HS-27A (cell line): ENCODE results near the gene MEX3A.
"Not testable (repeated sequence)": the region's sequence is repeated elsewhere in the genome, so short reads cannot be mapped to it uniquely, and the experiment has no call there.

Source experiments
- DNase-seq: peaks from one replicate; pipeline ENCODE4 v3.0.0-alpha.2; 2012; ENCODE audit warnings: low read depth, missing footprints

Gene MEX3A, protein sequence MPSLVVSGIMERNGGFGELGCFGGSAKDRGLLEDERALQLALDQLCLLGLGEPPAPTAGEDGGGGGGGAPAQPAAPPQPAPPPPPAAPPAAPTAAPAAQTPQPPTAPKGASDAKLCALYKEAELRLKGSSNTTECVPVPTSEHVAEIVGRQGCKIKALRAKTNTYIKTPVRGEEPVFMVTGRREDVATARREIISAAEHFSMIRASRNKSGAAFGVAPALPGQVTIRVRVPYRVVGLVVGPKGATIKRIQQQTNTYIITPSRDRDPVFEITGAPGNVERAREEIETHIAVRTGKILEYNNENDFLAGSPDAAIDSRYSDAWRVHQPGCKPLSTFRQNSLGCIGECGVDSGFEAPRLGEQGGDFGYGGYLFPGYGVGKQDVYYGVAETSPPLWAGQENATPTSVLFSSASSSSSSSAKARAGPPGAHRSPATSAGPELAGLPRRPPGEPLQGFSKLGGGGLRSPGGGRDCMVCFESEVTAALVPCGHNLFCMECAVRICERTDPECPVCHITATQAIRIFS

DNA sequence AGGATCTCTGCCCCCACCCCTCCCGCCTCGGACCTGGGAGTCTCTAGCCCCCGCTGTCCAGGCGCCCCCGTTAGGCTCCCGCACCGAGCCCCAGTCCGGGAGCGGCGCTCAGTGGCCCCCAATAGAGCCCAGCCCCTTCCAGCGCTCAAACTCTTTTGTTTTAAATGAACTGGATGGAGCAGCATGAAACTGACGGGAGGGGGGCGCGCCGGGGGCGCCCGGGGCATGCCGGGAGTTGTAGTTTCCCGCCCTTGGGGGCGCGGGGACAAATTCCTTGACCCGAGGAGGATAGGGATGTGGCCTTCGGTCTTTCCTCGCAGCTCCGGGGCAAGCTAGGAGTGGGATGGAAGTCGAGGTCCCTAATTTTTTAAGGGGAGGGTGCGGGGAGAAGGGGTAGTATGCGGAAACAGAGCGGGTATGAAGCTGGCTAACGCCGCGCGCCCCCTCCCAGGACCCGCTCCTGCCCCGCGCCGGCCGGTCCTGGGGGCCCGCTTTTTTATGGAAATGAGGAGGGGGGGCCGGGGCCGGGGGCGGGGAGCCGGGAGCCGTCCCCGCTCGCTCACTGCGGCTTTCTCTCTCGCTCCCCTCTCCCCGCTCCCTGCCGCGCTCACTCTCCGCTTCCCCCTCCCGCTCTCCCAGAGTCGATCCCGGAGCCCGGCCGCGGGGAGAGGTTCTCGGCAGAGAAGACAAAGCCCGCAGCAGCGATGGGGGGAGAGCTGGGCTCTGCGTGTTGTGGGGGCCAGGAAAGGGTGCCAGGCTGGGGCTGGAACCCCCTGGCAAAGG is at the start of gene MEX3A:
Gene MEX3A, minus strand, starts transcription at position 157 of the 783 bp plus-strand sequence. CDS start 467 bp downstream, outside the sequence.
- no peak for DNase-seq

DNA sequence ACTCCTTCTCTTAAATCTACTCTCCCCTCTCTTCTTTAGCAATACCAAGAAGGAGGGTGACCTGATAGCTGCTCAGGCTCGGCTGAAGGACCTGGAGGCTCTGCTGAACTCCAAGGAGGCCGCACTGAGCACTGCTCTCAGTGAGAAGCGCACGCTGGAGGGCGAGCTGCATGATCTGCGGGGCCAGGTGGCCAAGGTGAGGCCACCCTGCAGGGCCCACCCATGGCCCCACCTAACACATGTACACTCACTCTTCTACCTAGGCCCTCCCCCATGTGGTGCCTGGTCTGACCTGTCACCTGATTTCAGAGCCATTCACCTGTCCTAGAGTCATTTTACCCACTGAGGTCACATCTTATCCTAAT is 48.3 kb upstream of the MEX3A start:
- DNase-seq: no peak

DNA sequence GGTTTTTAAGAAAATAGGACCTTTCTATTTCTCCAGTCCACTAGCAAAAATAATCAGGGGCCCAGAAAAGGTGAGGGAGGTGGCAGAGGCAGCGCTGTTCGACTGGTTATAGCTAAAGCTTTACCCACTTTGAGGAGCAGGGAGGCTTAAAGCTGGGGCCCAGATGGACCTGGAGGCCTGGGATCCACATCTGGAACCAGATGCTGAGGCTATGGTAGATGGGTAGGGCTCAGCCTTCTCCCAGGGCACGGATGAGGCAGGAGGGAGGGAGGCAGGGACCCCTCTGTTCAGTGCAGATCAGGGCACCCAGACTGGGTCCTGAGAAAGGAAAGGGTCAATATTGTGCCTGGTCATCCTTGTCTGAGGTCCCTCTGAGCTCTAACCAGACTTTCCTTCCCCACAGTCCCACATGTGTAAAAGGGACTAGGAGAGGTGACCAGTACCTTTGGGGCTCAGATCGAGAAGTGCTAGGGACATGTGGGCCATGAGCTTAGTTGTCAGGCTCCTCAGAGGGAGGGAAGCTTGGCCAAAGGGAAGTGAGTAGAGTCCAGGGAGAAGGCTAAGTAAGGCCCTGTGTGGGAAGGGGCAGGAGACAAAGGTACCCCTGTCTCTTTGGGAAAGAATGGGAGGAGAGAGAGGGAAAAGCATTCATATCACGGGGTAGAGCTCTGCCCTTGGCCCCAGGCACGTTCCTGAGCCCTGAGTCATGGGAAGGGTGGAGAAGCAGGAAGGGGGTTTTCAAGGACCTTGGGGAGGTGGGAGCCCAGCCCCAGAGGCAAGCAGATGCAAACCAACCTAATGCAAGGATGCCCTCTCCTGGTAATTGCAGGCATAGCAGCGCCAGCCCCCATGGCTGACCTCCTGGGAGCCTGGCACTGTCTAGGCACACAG is 47.7 kb upstream of the MEX3A start:
- DNase-seq: peak; percentile 88

DNA sequence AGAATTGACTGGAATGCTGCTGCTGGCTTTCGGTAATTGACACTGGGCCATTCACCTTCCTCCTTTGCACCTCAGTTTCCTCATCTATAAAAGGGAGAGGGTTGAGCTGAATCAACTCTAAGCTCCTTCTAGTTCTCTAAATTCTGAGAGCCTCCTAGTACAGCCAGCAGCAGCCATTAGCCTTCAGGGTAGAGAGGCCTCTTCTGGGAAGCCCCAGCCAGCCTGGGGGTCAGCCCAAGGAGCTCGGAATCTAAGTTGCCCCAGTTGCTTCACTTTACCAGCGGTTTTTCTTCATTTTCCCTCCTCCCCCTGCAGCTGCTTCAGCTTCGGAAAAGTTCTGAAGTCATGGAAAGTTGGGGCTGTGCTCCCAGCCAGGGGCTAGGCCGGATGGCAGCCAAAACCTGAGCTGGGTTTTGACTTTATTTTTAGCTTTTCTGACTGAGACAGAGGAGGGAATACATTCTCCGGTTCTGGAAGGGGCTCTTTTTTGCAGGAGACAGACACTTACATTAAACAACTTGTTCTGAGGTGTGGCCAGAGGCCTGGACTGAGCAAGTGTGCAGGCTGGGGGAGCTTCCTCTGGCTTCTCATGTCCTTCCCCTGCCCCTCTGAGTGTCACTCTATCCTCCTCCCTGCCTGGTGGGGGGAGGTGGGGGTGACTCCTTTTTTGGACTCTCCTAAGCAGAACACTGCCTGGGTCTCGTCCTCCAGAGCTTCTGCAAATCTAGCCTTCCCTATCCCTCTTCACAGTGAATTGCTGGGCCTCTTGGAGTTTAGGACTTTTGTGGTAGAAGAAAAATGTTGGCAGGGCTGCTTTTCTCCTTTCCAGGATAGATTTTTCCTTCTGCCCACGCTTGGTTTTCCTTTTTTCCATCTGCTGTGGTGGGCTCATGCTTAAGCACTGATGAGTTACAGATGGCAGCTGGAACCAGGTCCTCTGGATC is 46.7 kb upstream of the MEX3A start:
- DNase-seq: no peak

DNA sequence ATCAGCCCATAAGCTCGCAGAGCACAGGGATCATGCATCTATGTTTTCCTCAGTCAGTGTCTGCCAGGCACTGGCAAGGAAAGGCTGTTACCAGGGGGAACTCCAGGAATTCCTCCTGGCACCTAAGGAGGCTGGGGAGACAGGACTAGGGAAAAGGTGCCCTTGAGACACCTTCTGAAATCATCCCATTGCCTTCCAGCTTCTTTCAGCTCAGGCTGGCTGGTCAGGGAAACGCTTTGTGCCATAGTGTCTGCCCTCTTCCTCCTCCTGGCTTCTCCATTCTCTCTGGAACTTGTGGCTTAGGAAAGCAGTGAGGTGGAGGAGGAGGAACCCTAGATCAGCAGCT is 46.0 kb upstream of the MEX3A start:
- DNase-seq: no peak

DNA sequence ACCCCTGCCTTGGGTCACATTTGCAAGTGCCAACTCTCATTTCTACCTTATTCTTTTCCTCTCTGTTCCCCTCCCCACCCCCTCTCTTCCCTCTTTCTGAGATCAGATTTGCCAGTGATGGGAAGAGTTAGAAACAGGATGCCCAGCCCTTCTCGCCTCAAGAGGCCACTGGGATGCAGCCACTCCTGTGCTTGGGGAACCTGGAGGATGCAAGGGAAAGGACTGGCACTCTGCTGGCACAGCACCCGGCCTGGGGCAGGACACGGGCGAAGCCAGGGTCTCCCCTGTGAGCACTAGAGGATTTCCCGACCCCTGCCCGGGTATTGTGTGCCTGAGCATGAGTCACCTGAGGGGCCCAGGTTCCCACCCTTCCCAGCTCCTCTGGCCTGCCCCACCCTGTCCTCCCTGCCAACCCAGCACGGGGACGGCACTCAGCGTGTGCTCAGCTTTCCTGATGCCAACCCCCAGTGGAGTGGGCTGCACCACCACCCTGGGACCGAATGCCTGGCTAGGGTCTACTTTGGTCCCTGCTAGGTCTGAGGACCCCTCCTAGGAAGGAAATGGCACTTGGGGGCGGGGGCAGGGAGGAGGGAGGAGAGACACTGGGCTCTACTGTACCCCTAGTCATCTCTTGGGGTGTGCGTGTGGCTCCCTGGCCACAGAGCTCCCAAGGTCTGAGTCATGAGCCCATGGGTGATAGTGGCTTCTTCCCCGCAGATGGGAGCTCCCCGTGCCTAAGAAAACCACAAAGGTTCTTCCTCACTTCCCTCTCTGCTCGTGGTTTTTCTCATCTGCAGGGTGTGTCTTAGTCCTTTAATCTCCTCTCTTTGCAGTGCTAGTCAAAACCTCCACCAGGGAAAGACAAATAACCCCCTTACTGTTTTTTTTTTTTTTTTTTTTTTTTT is 44.6 kb upstream of the MEX3A start:
- DNase-seq: peak; percentile 85

DNA sequence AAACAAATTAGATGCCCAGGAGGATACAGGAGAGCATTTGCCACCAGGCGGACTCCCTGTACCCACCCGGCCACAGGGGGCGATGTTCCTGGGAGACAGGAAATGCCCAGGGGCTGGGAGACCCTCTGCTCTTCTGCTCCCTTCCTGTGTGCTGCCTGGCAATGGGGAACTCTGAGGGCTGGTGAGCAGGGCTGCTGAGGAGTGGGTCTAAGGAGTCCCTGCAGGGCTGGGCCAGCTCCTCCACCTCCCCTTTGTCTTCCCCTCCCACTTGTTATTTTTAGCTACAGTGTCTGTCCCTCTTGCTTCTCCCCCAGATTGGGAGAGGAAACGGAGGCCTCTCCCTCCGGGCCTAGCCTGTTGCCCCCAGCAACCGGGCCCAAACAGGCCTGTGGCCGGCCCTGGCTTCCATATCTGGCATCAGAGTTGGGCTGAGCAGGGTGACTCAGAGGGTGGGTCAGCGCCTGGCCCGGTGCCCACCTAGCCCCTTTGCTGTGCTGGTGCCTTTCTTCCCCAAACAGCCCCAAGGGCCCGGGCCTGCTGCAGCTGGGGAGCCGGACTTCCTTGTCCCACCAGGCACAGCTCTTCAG is 43.9 kb upstream of the MEX3A start:
- peak; percentile 93 for DNase-seq

DNA sequence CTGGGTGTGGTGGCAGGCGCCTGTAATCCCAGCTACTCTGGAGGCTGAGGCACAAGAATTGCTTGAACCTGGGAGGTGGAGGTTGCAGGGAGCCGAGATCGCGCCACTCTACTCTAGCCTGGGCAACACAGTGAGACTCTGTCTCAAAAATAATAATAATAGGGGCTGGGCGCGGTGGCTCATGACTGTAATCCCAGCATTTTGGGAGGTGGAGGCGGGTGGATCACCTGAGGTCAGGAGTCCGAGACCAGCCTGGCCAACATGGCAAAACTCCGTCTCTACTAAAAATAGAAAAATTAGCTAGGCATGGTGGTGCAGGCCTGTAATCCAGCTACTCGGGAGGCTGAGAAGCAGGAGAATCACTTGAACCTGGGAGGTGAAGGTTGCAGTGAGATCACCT is 43.3 kb upstream of the MEX3A start:
- DNase-seq: not testable (repeated sequence)

DNA sequence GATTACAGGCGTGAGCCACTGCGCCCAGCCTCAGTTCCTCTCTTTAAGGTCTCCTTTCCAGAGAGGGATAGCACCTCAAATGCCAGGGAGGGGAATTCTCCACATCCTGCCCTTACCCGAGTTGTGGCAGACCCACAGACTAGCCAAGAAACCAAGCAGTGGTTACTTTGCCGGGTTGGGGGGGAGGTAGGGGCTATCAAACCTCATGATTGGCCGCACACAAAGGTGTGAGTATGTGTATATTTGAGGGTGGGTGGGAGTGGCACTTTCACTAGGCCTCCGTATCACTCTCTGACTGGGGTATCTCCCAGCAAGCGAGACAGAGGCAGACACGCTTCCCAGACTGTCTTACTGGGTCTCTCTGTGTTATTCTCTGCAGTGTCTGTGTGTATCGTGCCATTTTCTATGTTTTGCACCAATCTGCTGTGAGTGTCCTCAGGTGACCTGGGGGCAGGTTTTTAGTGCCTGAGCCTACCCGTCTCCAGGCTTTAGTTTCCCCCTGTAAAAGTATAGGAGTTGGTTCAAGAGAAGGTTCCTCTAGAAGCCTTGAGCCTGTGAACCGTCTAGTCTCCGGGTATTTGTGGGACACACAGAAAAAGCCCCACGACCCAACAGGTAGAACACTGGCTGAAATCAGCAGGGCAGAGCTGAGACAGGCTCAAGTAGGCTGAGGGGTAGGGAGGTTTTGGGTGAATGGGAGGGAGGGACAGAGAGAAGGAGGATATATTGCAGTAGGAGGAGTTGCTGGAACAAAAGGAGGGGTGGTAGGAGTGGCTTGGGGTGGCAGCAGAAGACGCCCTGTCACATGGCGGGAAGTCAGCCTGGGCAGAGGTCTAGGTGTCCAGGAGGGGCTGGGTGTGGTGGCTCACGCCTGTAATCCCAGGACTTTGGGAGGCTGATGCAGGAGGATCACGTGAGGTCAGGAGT is 42.6 kb upstream of the MEX3A start:
- DNase-seq: no peak

DNA sequence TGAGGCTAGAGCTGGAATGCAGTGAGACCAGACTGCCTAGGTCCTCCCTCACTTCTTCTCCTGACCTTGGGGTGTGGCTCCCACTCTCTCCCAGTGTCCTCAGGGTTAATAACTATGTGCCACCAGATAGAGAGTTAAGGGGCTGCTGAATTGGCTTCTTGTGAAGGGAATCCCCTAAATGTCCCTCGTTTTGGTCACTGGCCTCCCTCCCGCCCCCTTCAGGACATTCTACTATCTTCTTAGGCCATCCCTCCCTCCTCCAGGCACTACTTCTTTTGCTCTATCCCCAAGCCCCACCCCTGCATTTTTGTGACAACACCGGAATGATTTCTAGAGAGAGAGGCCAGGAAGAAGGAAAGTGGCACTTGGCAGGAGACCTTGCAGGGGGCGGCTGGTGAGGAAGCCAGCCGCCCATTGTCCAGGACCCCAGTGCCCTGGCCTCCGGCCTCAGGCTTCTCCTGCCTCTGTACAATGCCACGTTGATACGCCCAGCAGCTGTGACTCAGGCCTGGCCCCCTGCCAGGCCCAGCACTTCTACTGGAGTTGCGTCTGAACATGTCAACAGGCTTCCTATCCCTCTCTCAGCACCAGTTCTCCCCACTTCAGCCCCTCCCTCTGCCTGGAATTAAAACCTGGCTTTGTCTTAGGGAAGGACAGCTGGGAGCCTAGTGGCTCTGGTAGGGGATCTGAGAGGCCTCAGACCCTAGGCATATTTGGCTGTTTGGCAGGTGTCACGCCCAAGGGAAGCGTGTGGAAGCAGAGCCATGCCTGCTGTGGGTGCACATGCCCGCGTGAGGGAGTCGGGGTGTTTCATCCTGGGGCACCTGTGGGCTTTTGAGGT is 41.3 kb upstream of the MEX3A start:
- DNase-seq: peak; percentile 95

DNA sequence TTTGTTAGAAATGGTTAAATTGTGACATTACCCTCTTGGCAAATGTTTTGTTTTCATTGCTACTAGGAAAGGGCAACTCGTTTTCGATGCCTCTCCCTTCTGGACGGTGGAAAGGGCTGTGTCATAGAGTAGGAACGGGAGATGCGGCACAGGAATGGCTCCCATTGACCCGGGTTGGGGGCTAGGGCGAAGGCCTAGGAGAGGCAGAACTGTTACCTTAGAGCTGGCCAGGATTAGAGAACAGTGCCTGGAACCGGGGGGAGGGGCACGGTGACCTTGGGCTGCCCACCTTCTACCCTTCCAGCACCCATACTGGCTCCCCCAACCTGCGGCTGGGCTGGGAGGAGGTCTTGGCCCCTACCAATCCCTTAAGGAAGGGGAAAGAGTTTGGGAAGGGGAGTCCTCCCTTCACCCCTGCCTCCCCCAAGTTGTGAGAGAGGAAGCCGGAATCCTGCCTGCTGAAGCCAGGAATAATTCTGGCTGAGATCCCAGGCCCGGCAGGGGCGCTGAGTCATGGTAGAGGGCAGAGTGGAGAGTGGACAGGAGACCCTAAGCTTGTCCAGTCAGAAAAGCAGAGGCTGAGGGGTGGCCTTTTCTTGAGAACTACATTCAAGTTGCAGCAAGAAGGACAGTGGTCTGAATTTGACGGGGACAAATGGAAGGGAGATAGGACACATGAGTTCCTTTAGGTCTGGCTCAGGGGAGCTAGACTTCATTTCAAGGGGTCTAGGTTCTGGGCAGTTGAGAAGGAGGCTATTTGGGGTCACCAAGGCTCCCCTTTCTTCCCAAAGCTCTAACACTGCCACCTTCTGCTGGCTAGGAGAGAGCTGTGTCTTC is 40.5 kb upstream of the MEX3A start:
- DNase-seq: peak; percentile 81

DNA sequence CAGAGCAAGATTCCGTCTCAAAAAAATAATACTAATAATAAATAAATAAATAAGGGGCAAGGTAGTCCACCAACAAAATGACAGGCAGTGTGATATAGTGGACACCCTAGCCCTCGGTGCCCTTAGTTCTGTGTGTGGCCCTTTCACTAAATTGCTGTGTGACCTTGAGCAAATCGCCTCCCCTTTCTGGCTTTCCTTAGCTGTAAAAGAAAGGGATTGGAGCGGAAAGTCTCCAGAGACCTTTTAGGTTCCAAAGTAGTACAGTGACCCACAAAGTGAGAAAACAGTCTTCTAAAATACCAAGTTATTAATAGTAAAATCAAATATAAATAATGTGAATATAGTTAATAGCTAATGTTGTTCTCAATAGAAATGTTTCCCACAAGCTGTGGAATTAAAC is 39.8 kb upstream of the MEX3A start:
- no peak for DNase-seq

DNA sequence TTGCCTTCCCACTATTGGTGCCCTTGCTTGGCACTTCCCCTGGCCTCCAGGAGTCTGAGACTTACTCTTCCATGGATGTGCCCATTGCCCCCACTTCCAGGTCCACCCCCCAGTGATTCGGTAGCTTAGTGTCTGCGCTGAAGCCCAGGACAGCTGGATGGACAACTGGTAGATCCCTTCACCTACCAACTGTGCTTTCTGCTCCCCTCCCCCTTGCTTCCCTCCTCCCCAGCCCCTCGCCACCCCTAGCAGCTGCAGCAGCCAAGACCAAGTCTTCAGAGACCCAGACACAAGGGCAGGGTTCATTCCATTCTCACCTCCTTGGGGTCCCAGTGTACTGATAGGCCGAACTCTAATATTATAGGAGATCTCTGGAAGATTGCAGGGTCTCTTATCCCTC is 39.2 kb upstream of the MEX3A start:
- no peak for DNase-seq

DNA sequence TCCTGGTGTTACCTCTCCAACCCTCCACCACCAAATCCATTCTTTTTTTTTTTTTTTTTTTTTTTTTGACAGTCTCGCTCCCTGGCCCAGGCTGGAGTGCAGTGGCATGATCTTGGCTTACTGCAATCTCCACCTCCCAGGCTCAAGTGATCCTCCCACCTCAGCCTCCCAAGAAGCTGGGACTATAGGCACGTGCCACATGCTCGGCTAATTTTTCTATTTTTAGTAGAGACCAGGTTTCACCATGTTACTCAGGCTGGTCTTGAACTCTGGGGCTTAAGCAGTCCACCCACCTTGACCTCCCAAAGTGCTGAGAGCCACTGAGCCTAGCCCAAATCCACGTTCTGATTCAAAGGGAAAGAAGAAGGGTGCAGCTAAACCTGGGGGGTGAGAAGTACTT is 38.7 kb upstream of the MEX3A start:
- not testable (repeated sequence) for DNase-seq

DNA sequence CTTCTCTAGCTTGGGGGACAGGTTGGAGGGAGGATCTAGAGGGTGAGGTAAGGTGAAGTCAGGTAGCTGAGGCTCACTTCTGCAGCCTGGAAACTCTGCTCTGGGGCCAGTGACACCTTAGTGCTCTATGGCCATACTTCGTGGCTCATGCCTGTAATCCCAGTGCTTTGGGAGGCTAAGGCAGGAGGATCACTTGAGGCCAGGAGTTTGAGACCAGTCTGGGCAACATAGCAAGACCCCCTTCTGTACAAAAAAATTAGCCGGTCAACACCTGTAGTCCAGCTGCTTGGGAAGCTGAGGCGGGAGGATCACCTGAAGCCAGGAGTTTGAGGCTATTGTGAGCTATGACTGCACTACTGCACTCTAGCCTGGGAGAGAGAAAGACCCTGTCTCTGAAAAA is 38.1 kb upstream of the MEX3A start:
- DNase-seq: no peak

DNA sequence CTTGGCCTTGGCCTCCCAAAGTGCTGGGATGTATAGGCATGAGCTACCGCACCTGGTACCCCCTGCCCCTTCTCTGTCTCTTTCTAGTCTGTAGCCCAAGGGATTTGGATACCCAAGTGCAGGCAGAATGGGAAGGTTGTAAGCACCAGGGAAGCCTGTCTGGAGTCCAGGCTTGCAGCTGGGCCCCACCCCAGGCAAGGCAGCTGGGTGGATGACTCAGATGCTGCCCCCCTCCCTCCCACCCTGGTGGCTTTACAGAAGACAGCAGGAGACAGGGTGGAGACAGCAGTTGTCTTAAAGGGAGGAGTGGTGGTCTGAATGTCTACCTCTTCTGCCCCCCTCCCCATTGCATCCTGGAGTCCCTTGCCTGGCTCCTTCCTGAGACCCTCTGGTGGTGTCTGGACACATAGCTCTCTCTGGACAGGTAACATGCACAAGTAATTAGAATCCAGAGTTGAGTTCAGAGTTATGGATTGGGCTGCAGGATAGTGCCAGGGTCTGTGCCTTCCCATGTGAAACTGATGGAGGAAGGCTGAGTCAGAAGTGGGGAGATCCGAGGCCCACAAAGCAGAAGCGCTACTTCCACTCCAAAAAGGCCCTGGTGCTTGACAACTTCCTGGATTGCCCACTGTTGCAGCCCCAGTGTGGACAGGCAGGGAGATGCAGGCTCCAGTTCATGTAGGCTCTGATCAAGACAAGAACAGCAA is 37.4 kb upstream of the MEX3A start:
- DNase-seq: no peak
